ENCODE measurements around the gene TMEM185B. TPM values are rescaled to one million over a fixed set of nuclear protein-coding genes. Genes with fewer than 3 reads are reported as not detected.

The TMEM185B gene
- total and polyA plus RNA-seq, 2 donors (not counting 3 experiments of a cell fraction or from before 2014, with no cell fraction given) = 29.9 to 31.8 TPM

GRCh38 chr2:120204022-120204405 lies 19.2 kb downstream of the TMEM185B start:
- H2AFZ ChIP-seq (ENCODE audit: low read depth, low read length) = no peak overlapping the region
- H3K9me3 ChIP-seq (replicated peaks; ENCODE audit: control insufficient read depth, insufficient read depth, low read length) = no peaks in the 10 kb centered on the region
- H3K4me2 ChIP-seq (ENCODE audit: insufficient read depth, low read length) = no peak overlapping the region
- no TSS peak for BruUV-seq (replicated peaks)
- H4K20me1 ChIP-seq (replicated peaks; ENCODE audit: control insufficient read depth, extremely low read depth, insufficient read depth, low read length) = no peaks in the 10 kb centered on the region
- CTCF ChIA-PET = interaction anchor here (0.7 to 5.9 kb wide), 4 partner anchors 10 to 450 kb away, joined by 3 to 42 read pairs (median 4); no protein-coding TSS in a partner anchor
- H3K36me3 ChIP-seq (ENCODE audit: control insufficient read depth in 2 of 2, extremely low read depth in 1 of 2, insufficient read depth in 2 of 2, low read length in 2 of 2) = no peaks in the 10 kb centered on the region
- H3K27me3 ChIP-seq (ENCODE audit: control insufficient read depth in 2 of 2, insufficient read depth in 2 of 2, low read length in 2 of 2) = no peaks in the 10 kb centered on the region
- TF ChIP-seq, protein P1, sequence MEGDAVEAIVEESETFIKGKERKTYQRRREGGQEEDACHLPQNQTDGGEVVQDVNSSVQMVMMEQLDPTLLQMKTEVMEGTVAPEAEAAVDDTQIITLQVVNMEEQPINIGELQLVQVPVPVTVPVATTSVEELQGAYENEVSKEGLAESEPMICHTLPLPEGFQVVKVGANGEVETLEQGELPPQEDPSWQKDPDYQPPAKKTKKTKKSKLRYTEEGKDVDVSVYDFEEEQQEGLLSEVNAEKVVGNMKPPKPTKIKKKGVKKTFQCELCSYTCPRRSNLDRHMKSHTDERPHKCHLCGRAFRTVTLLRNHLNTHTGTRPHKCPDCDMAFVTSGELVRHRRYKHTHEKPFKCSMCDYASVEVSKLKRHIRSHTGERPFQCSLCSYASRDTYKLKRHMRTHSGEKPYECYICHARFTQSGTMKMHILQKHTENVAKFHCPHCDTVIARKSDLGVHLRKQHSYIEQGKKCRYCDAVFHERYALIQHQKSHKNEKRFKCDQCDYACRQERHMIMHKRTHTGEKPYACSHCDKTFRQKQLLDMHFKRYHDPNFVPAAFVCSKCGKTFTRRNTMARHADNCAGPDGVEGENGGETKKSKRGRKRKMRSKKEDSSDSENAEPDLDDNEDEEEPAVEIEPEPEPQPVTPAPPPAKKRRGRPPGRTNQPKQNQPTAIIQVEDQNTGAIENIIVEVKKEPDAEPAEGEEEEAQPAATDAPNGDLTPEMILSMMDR (IDR thresholded peaks at IDR 0.05; ENCODE audit: extremely low read depth in 1 of 2, insufficient read depth in 1 of 2, low read depth in 1 of 2, low read length in 2 of 2) = peak; percentile 8 to 25
- no peak for TF ChIP-seq JUN (IDR thresholded peaks at IDR 0.05; ENCODE audit: borderline replicate concordance, insufficient read depth, insufficient read length, low read depth)
- no peak for TF ChIP-seq MAX (IDR thresholded peaks at IDR 0.05; ENCODE audit: insufficient read depth, insufficient read length)
- H3K27ac ChIP-seq (ENCODE audit: insufficient read depth, low read depth, low read length) = no peak overlapping the region
- POLR2A ChIA-PET = no interaction called here
- H3K4me1 ChIP-seq (ENCODE audit: control insufficient read depth, extremely low read depth, insufficient read depth, low read length) = no peaks in the 10 kb centered on the region
- H3K9ac ChIP-seq (replicated peaks; ENCODE audit: extremely low read depth, insufficient read depth, low read length) = no peak overlapping the region
- H3K79me2 ChIP-seq (ENCODE audit: control insufficient read depth, insufficient read depth, low read length) = no peaks in the 10 kb centered on the region
- dilution Hi-C loops (cut with MboI; ENCODE audit: extremely low pct_ligation_motif_present, low sequenced_read_pairs) = no loop called here
- no peaks in the 10 kb centered on the region for H3K9me1 ChIP-seq (replicated peaks; ENCODE audit: control insufficient read depth, extremely low read depth, insufficient read depth, low read length)
- DNase-seq (ENCODE audit: low read depth, low spot score) (no peak), FAIRE-seq (no peak)
- intact Hi-C loops (cut with micrococcal nuclease) = no loop called here
- H3K4me3 ChIP-seq (replicated peaks in 1 of 3; ENCODE audit: insufficient read depth in 1 of 3, low read depth in 1 of 3, low read length in 3 of 3) = no peak overlapping the region

GRCh38 chr2:120203251-120204021 lies 19.8 kb downstream of the TMEM185B start:
- dilution Hi-C loops (cut with MboI; ENCODE audit: extremely low pct_ligation_motif_present, low sequenced_read_pairs) (no loop called here), intact Hi-C loops (cut with micrococcal nuclease) (no loop called here)
- Histone ChIP-seq H3K9ac (replicated peaks; ENCODE audit: extremely low read depth, insufficient read depth, low read length) (no peak overlapping the region), H3K79me2 (ENCODE audit: control insufficient read depth, insufficient read depth, low read length) (no peaks in the 10 kb centered on the region), H3K9me1 (replicated peaks; ENCODE audit: control insufficient read depth, extremely low read depth, insufficient read depth, low read length) (no peaks in the 10 kb centered on the region), H2AFZ (ENCODE audit: low read depth, low read length) (no peak overlapping the region), H3K4me1 (ENCODE audit: control insufficient read depth, extremely low read depth, insufficient read depth, low read length) (no peaks in the 10 kb centered on the region), H3K9me3 (replicated peaks; ENCODE audit: control insufficient read depth, insufficient read depth, low read length) (no peaks in the 10 kb centered on the region), H3K27me3 (ENCODE audit: control insufficient read depth in 2 of 2, insufficient read depth in 2 of 2, low read length in 2 of 2) (no peaks in the 10 kb centered on the region), H4K20me1 (replicated peaks; ENCODE audit: control insufficient read depth, extremely low read depth, insufficient read depth, low read length) (no peaks in the 10 kb centered on the region), H3K27ac (ENCODE audit: insufficient read depth, low read depth, low read length) (no peak overlapping the region), H3K4me2 (ENCODE audit: insufficient read depth, low read length) (no peak overlapping the region), H3K4me3 (replicated peaks in 1 of 3; ENCODE audit: insufficient read depth in 1 of 3, low read depth in 1 of 3, low read length in 3 of 3) (no peak overlapping the region), H3K36me3 (ENCODE audit: control insufficient read depth in 2 of 2, extremely low read depth in 1 of 2, insufficient read depth in 2 of 2, low read length in 2 of 2) (no peaks in the 10 kb centered on the region)
- no TSS peak for BruUV-seq (replicated peaks)
- ChIA-PET CTCF (interaction anchor here (0.7 to 5.9 kb wide), 3 partner anchors 45 to 450 kb away, joined by 3 to 42 read pairs (median 4); no protein-coding TSS in a partner anchor), POLR2A (no interaction called here)
- TF ChIP-seq FOS (IDR thresholded peaks at IDR 0.05; ENCODE audit: borderline replicate concordance, insufficient read depth, low read length) = no peak
- TF ChIP-seq EZH2 (IDR thresholded peaks at IDR 0.05; ENCODE audit: borderline replicate concordance, low read depth, low read length, severe bottlenecking) = no peak
- no peak for TF ChIP-seq JUN (IDR thresholded peaks at IDR 0.05; ENCODE audit: borderline replicate concordance, insufficient read depth, insufficient read length, low read depth)
- no peak for TF ChIP-seq POLR2AphosphoS5 (IDR thresholded peaks at IDR 0.05; ENCODE audit: insufficient read depth, low read depth, low read length)
- TF ChIP-seq, protein P1 (IDR thresholded peaks at IDR 0.05; ENCODE audit: extremely low read depth in 1 of 2, insufficient read depth in 1 of 2, low read depth in 1 of 2, low read length in 2 of 2) = no peak
- no peak for TF ChIP-seq GATA2 (IDR thresholded peaks at IDR 0.05; ENCODE audit: insufficient read depth, insufficient read length, low read depth, low read length)
- no peak for TF ChIP-seq MAX (IDR thresholded peaks at IDR 0.05; ENCODE audit: insufficient read depth, insufficient read length)
- no peak for TF ChIP-seq MYC (IDR thresholded peaks at IDR 0.05; ENCODE audit: low read depth, low read length)
- TF ChIP-seq POLR2A (IDR thresholded peaks at IDR 0.05; ENCODE audit: low read depth, low read length) = no peak
- FAIRE-seq (no peak), DNase-seq (ENCODE audit: low read depth, low spot score) (no peak)
